Endodermal cell (in vitro differentiated cells): ENCODE results near the gene DLX1. TPM values are rescaled to one million over a fixed set of nuclear protein-coding genes. Genes with fewer than 3 reads are reported as not detected.
A peak's percentile ranks its signal among the peaks of the same experiment; 100 is the strongest.
"Not testable (repeated sequence)": the region's sequence is repeated elsewhere in the genome, so short reads cannot be mapped to it uniquely, and the experiment has no call there.

Experiments
- DNase-seq: peaks from one replicate; pipeline ENCODE4 v3.0.0-alpha.2; 2017
- H3K27ac ChIP-seq: 2 replicates; pipeline ENCODE4 v1.5.1; 2013; ENCODE audit warnings: mild to moderate bottlenecking, low read depth, low read length, moderate library complexity
- H3K27me3 ChIP-seq: 2 replicates; pipeline ENCODE4 v1.6.1; 2013; ENCODE audit warnings: mild to moderate bottlenecking, low read length, moderate library complexity; ENCODE audit not compliant: insufficient read depth, control insufficient read depth, poor library complexity, severe bottlenecking
- H3K36me3 ChIP-seq: 2 replicates; pipeline ENCODE4 v1.7.0; 2013; ENCODE audit warnings: mild to moderate bottlenecking, low read length, moderate library complexity; ENCODE audit not compliant: control insufficient read depth, insufficient read depth
- H3K4me1 ChIP-seq: one replicate; pipeline ENCODE4 v1.7.0; 2013; ENCODE audit warnings: low read length; ENCODE audit not compliant: control insufficient read depth, insufficient read depth
- H3K4me3 ChIP-seq: 2 replicates; pipeline ENCODE4 v1.5.1; 2013; ENCODE audit warnings: mild to moderate bottlenecking, low read length, moderate library complexity
- H3K9ac ChIP-seq: 2 replicates; pipeline ENCODE4 v1.6.1; 2013; ENCODE audit warnings: mild to moderate bottlenecking, low read length, moderate library complexity; ENCODE audit not compliant: poor library complexity, severe bottlenecking; ENCODE audit errors: extremely low read depth
- H3K9me3 ChIP-seq: 2 replicates; pipeline ENCODE4 v1.6.1; 2013; ENCODE audit warnings: mild to moderate bottlenecking, low read length, moderate library complexity; ENCODE audit not compliant: control insufficient read depth
- H3K27ac Mint-ChIP-seq: 2 replicates; pipeline ENCODE4 v1.8.0; 2020; ENCODE audit warnings: mixed read lengths
- H3K27me3 Mint-ChIP-seq: 2 replicates; pipeline ENCODE4 v1.8.0; 2021; ENCODE audit warnings: mild to moderate bottlenecking, mixed read lengths; ENCODE audit not compliant: insufficient read depth
- H3K36me3 Mint-ChIP-seq: 2 replicates; pipeline ENCODE4 v1.8.0; 2020; ENCODE audit warnings: low read depth, mixed read lengths
- H3K4me1 Mint-ChIP-seq: 2 replicates; pipeline ENCODE4 v1.8.0; 2020; ENCODE audit warnings: mixed read lengths
- H3K4me3 Mint-ChIP-seq: 2 replicates; pipeline ENCODE4 v1.8.0; 2020; ENCODE audit warnings: mild to moderate bottlenecking, moderate library complexity, mixed read lengths
- H3K9me3 Mint-ChIP-seq: 2 replicates; pipeline ENCODE4 v1.8.0; 2020; ENCODE audit warnings: mild to moderate bottlenecking, mixed read lengths
- CTCF ChIP-seq: fragments of 200-600 bp; sonication (generic); conservative IDR thresholded peaks from 2 replicates; pipeline ENCODE4 v1.5.0; 2021; ENCODE audit warnings: antibody characterized with exemption, mild to moderate bottlenecking
- WGBS, 2 experiments: methylation state at CpG; one replicate each; pipeline versions ENCODE4 v1.1.5 to v1.1.7; 2013; ENCODE audit warnings: missing lambda C conversion rate in 2 of 2, mixed read lengths in 1 of 2; ENCODE audit not compliant: insufficient coverage in 1 of 2, insufficient read length in 1 of 2; 5-methylcytosine and 5-hydroxymethylcytosine counted together
- total RNA-seq, 2 donors: library from RNA; stranded (reverse); fragmentation: NEBNext Ultra II Directional in 1 of 2; extraction: Animal tissue kit (Norgen Biotek cat#: 25700) in 1 of 2; gene quantifications; 2 replicates in 1 of 2; 3 replicates in 1 of 2; pipeline ENCODE4 v1.2.1, GENCODE V29; 2021

Gene DLX1
- total RNA-seq, 2 donors from 2014 or later, result not detected

- Histone ChIP-seq H3K4me3 (no peak overlapping the region), H3K27me3 (peaks cover 3% of the 10 kb centered on the region), H3K9ac (no peak overlapping the region), H3K27ac (no peak overlapping the region), H3K4me1 (no peaks in the 10 kb centered on the region), H3K36me3 (no peaks in the 10 kb centered on the region), H3K9me3 (no peaks in the 10 kb centered on the region)
- Mint-ChIP-seq H3K4me3 (no peak overlapping the region), H3K9me3 (no peaks in the 10 kb centered on the region), H3K36me3 (no peaks in the 10 kb centered on the region), H3K27me3 (peaks cover 29% of the 10 kb centered on the region), H3K4me1 (no peaks in the 10 kb centered on the region), H3K27ac (no peak overlapping the region)
- DNase-seq, result no peak
- WGBS, 2 experiments, result 73 to 100% methylated on average over 1 to 2 of the region's 2 CpGs
- peak; percentile 75 for TF ChIP-seq CTCF
Measured at GRCh38 chr2:172113617-172114016, 28.3 kb downstream of the DLX1 start.

- not testable (repeated sequence) for H3K4me1 ChIP-seq, H3K36me3 Mint-ChIP-seq, H3K9me3 Mint-ChIP-seq, H3K27me3 ChIP-seq, H3K9ac ChIP-seq, H3K4me3 ChIP-seq, H3K27ac ChIP-seq, H3K4me3 Mint-ChIP-seq, H3K27ac Mint-ChIP-seq, H3K36me3 ChIP-seq, H3K9me3 ChIP-seq, H3K4me1 Mint-ChIP-seq, DNase-seq
- peaks cover 25% of the 10 kb centered on the region for H3K27me3 Mint-ChIP-seq
- WGBS, 2 experiments, result 91 to 100% methylated on average over 2 to 6 of the region's 6 CpGs
Measured at GRCh38 chr2:172114176-172114575, 28.9 kb downstream of the DLX1 start.

- no peak overlapping the region for H3K4me3 ChIP-seq
- TF ChIP-seq CTCF, result no peak
- 83 to 92% methylated on average over 2 to 3 of the region's 3 CpGs for WGBS, 2 experiments
- no peaks in the 10 kb centered on the region for H3K4me1 ChIP-seq
- no peak overlapping the region for H3K4me3 Mint-ChIP-seq
- no peak overlapping the region for H3K27ac ChIP-seq
- DNase-seq, result no peak
- no peaks in the 10 kb centered on the region for H3K9me3 ChIP-seq
- peaks cover 21% of the 10 kb centered on the region for H3K27me3 Mint-ChIP-seq
- no peaks in the 10 kb centered on the region for H3K27me3 ChIP-seq
- H3K36me3 ChIP-seq, result no peaks in the 10 kb centered on the region
- H3K4me1 Mint-ChIP-seq, result no peaks in the 10 kb centered on the region
- H3K9me3 Mint-ChIP-seq, result no peaks in the 10 kb centered on the region
- H3K36me3 Mint-ChIP-seq, result no peaks in the 10 kb centered on the region
- no peak overlapping the region for H3K27ac Mint-ChIP-seq
- H3K9ac ChIP-seq, result no peak overlapping the region
Measured at GRCh38 chr2:172114579-172114978, 29.3 kb downstream of the DLX1 start.

GRCh38 chr2:172116107-172116506 lies 30.8 kb downstream of the DLX1 start:
- WGBS, 2 experiments, result 71 to 86% methylated on average over 2 to 5 of the region's 5 CpGs
- no peak for TF ChIP-seq CTCF
- H3K36me3 ChIP-seq, result no peaks in the 10 kb centered on the region
- no peak overlapping the region for H3K27ac ChIP-seq
- Mint-ChIP-seq H3K4me3 (no peak overlapping the region), H3K27ac (no peak overlapping the region), H3K9me3 (no peaks in the 10 kb centered on the region), H3K36me3 (no peaks in the 10 kb centered on the region), H3K27me3 (peaks cover 18% of the 10 kb centered on the region), H3K4me1 (no peaks in the 10 kb centered on the region)
- no peaks in the 10 kb centered on the region for H3K4me1 ChIP-seq
- H3K4me3 ChIP-seq, result no peak overlapping the region
- H3K27me3 ChIP-seq, result no peaks in the 10 kb centered on the region
- no peak overlapping the region for H3K9ac ChIP-seq
- H3K9me3 ChIP-seq, result no peaks in the 10 kb centered on the region
- DNase-seq, result no peak
